ENCODE results near the gene SIK3. TPM values are rescaled to one million over a fixed set of nuclear protein-coding genes. Genes with fewer than 3 reads are reported as not detected.
"Not testable (repeated sequence)": the region's sequence is repeated elsewhere in the genome, so short reads cannot be mapped to it uniquely, and the experiment has no call there.

Gene SIK3
- total RNA-seq, 1 donor from 2014 or later: 54.2 TPM

GRCh38 chr11:117045196-117045595, 53.0 kb downstream of the SIK3 start:
- Mint-ChIP-seq H3K27me3 (ENCODE audit: insufficient read depth) (no peaks in the 10 kb centered on the region), H3K4me3 (no peak overlapping the region), H3K27ac (no peak overlapping the region), H3K36me3 (ENCODE audit: low read depth) (peaks cover 10% of the 10 kb centered on the region), H3K4me1 (ENCODE audit: low read depth) (peaks cover 40% of the 10 kb centered on the region), H3K9me3 (no peaks in the 10 kb centered on the region)
- DNase-seq (ENCODE audit: low spot score): no peak
- intact Hi-C loops (cut with micrococcal nuclease): no loop called here

GRCh38 chr11:117044287-117045035, 53.8 kb downstream of the SIK3 start:
- H3K4me3 Mint-ChIP-seq: no peak overlapping the region
- H3K4me1 Mint-ChIP-seq (ENCODE audit: low read depth): peaks cover 47% of the 10 kb centered on the region
- H3K27ac Mint-ChIP-seq: no peak overlapping the region
- peaks cover 10% of the 10 kb centered on the region for H3K36me3 Mint-ChIP-seq (ENCODE audit: low read depth)
- H3K27me3 Mint-ChIP-seq (ENCODE audit: insufficient read depth): no peaks in the 10 kb centered on the region
- H3K9me3 Mint-ChIP-seq: no peaks in the 10 kb centered on the region
- intact Hi-C loops (cut with micrococcal nuclease): no loop called here
- DNase-seq (ENCODE audit: low spot score): no peak

GRCh38 chr11:117042689-117043088, 55.5 kb downstream of the SIK3 start:
- Mint-ChIP-seq H3K4me3 (no peak overlapping the region), H3K27ac (no peak overlapping the region), H3K27me3 (ENCODE audit: insufficient read depth) (no peaks in the 10 kb centered on the region), H3K4me1 (ENCODE audit: low read depth) (peaks cover 57% of the 10 kb centered on the region), H3K9me3 (no peaks in the 10 kb centered on the region), H3K36me3 (ENCODE audit: low read depth) (peaks cover 10% of the 10 kb centered on the region)
- intact Hi-C loops (cut with micrococcal nuclease): no loop called here
- no peak for DNase-seq (ENCODE audit: low spot score)

GRCh38 chr11:117039900-117040299, 58.3 kb downstream of the SIK3 start:
- intact Hi-C loops (cut with micrococcal nuclease): loop anchor here (1.0 kb wide), 2 partner anchors 13 to 22 kb away; no protein-coding TSS in a partner anchor
- Mint-ChIP-seq H3K4me3 (no peak overlapping the region), H3K4me1 (ENCODE audit: low read depth) (peaks cover 60% of the 10 kb centered on the region), H3K9me3 (no peaks in the 10 kb centered on the region), H3K36me3 (ENCODE audit: low read depth) (peaks cover 8% of the 10 kb centered on the region), H3K27ac (peak overlapping the region; percentile 11), H3K27me3 (ENCODE audit: insufficient read depth) (no peaks in the 10 kb centered on the region)
- no peak for DNase-seq (ENCODE audit: low spot score)

- Mint-ChIP-seq H3K9me3 (no peaks in the 10 kb centered on the region), H3K4me1 (ENCODE audit: low read depth) (peaks cover 56% of the 10 kb centered on the region), H3K36me3 (ENCODE audit: low read depth) (peaks cover 6% of the 10 kb centered on the region), H3K4me3 (no peak overlapping the region), H3K27ac (peak overlapping the region; percentile 45), H3K27me3 (ENCODE audit: insufficient read depth) (no peaks in the 10 kb centered on the region)
- intact Hi-C loops (cut with micrococcal nuclease): loop anchor here (1.0 kb wide), 2 partner anchors 12 to 23 kb away; no protein-coding TSS in a partner anchor
- DNase-seq (ENCODE audit: low spot score): no peak
Measured at GRCh38 chr11:117039270-117039669, 59.0 kb downstream of the SIK3 start.

GRCh38 chr11:117037975-117038350, 60.3 kb downstream of the SIK3 start:
- intact Hi-C loops (cut with micrococcal nuclease): no loop called here
- Mint-ChIP-seq H3K4me3 (no peak overlapping the region), H3K36me3 (ENCODE audit: low read depth) (peaks cover 4% of the 10 kb centered on the region), H3K27ac (peak overlapping the region; percentile 32), H3K4me1 (ENCODE audit: low read depth) (peaks cover 46% of the 10 kb centered on the region), H3K9me3 (no peaks in the 10 kb centered on the region), H3K27me3 (ENCODE audit: insufficient read depth) (no peaks in the 10 kb centered on the region)
- DNase-seq (ENCODE audit: low spot score): no peak

- Mint-ChIP-seq H3K27me3 (ENCODE audit: insufficient read depth) (no peaks in the 10 kb centered on the region), H3K9me3 (no peaks in the 10 kb centered on the region), H3K4me3 (no peak overlapping the region), H3K4me1 (ENCODE audit: low read depth) (peaks cover 41% of the 10 kb centered on the region), H3K27ac (peak overlapping the region; percentile 62), H3K36me3 (ENCODE audit: low read depth) (peaks cover 4% of the 10 kb centered on the region)
- intact Hi-C loops (cut with micrococcal nuclease): no loop called here
- DNase-seq (ENCODE audit: low spot score): no peak
Measured at GRCh38 chr11:117037279-117037974, 60.8 kb downstream of the SIK3 start.

- H3K27me3 Mint-ChIP-seq (ENCODE audit: insufficient read depth): no peaks in the 10 kb centered on the region
- H3K27ac Mint-ChIP-seq: no peak overlapping the region
- peaks cover 3% of the 10 kb centered on the region for H3K36me3 Mint-ChIP-seq (ENCODE audit: low read depth)
- H3K9me3 Mint-ChIP-seq: no peaks in the 10 kb centered on the region
- no peak overlapping the region for H3K4me3 Mint-ChIP-seq
- H3K4me1 Mint-ChIP-seq (ENCODE audit: low read depth): peaks cover 24% of the 10 kb centered on the region
- intact Hi-C loops (cut with micrococcal nuclease): no loop called here
- no peak for DNase-seq (ENCODE audit: low spot score)
Measured at GRCh38 chr11:117034901-117035300, 63.3 kb downstream of the SIK3 start.

GRCh38 chr11:117026593-117027330, 71.5 kb downstream of the SIK3 start:
- H3K4me1 Mint-ChIP-seq (ENCODE audit: low read depth): peaks cover 63% of the 10 kb centered on the region
- H3K9me3 Mint-ChIP-seq: no peaks in the 10 kb centered on the region
- H3K4me3 Mint-ChIP-seq: peak overlapping the region; percentile 38
- intact Hi-C loops (cut with micrococcal nuclease): loop anchor here (1.0 to 5.0 kb wide), 10 partner anchors 13 to 239 kb away; partner anchors contain the start of gene ZPR1
- peak overlapping the region; percentile 90 for H3K27ac Mint-ChIP-seq
- peaks cover 9% of the 10 kb centered on the region for H3K36me3 Mint-ChIP-seq (ENCODE audit: low read depth)
- H3K27me3 Mint-ChIP-seq (ENCODE audit: insufficient read depth): no peaks in the 10 kb centered on the region
- no peak for DNase-seq (ENCODE audit: low spot score)

GRCh38 chr11:117023707-117024106, 74.5 kb downstream of the SIK3 start:
- not testable (repeated sequence) for H3K9me3 Mint-ChIP-seq; H3K27me3 Mint-ChIP-seq (ENCODE audit: insufficient read depth); H3K36me3 Mint-ChIP-seq (ENCODE audit: low read depth); DNase-seq (ENCODE audit: low spot score); H3K4me3 Mint-ChIP-seq
- peaks cover 79% of the 10 kb centered on the region for H3K4me1 Mint-ChIP-seq (ENCODE audit: low read depth)
- H3K27ac Mint-ChIP-seq: peak overlapping the region; percentile 73
- intact Hi-C loops (cut with micrococcal nuclease): loop anchor here (5.0 kb wide), 1 partner anchor 209 kb away; the partner anchor contains the start of genes PCSK7 and RNF214

GRCh38 chr11:117023178-117023577, 75.0 kb downstream of the SIK3 start:
- Mint-ChIP-seq H3K36me3 (ENCODE audit: low read depth) (peaks cover 6% of the 10 kb centered on the region), H3K4me3 (no peak overlapping the region), H3K27ac (peak overlapping the region; percentile 78), H3K27me3 (ENCODE audit: insufficient read depth) (no peaks in the 10 kb centered on the region), H3K9me3 (no peaks in the 10 kb centered on the region), H3K4me1 (ENCODE audit: low read depth) (peaks cover 78% of the 10 kb centered on the region)
- no peak for DNase-seq (ENCODE audit: low spot score)
- intact Hi-C loops (cut with micrococcal nuclease): loop anchor here (5.0 kb wide), 1 partner anchor 209 kb away; the partner anchor contains the start of genes PCSK7 and RNF214

GRCh38 chr11:117022526-117022925, 75.7 kb downstream of the SIK3 start:
- DNase-seq (ENCODE audit: low spot score): no peak
- peak overlapping the region; percentile 32 for H3K4me3 Mint-ChIP-seq
- peaks cover 6% of the 10 kb centered on the region for H3K36me3 Mint-ChIP-seq (ENCODE audit: low read depth)
- intact Hi-C loops (cut with micrococcal nuclease): loop anchor here (1.0 to 5.0 kb wide), 10 partner anchors 11 to 210 kb away; partner anchors contain the start of genes PCSK7 and RNF214
- H3K4me1 Mint-ChIP-seq (ENCODE audit: low read depth): peaks cover 73% of the 10 kb centered on the region
- H3K9me3 Mint-ChIP-seq: no peaks in the 10 kb centered on the region
- no peaks in the 10 kb centered on the region for H3K27me3 Mint-ChIP-seq (ENCODE audit: insufficient read depth)
- H3K27ac Mint-ChIP-seq: peak overlapping the region; percentile 78
